HEK293 (cell line): ENCODE results near the gene WDR7.

Source experiments
- CTCF ChIA-PET: fragments of 350-600 bp; formaldehyde crosslinking; extraction: SDS; loops from one replicate; lab custom pipeline; 2021; ENCODE audit warnings: antibody characterized with exemption; lab: Yijun Ruan, JAX
- POLR2A ChIA-PET: fragments of 300-600 bp; formaldehyde crosslinking; extraction: SDS; loops from one replicate; lab custom pipeline; 2020; ENCODE audit warnings: antibody characterized with exemption, inconsistent platforms; lab: Yijun Ruan, JAX
- H3K27ac ChIP-seq: fragments of 200-500 bp; sonication (Bioruptor generic); 2 replicates; pipeline ENCODE4 v1.5.1; 2014; ENCODE audit warnings: low read depth, low read length, control low read depth, inconsistent platforms; ENCODE audit errors: extremely low read depth
- H3K36me3 ChIP-seq, 2 experiments: fragments of 200-500 bp in 1 of 2; sonication (Bioruptor generic) in 1 of 2; 1 replicate in 1 of 2; 2 replicates in 1 of 2; pipeline ENCODE4 v1.5.1; 2014 to 2017; ENCODE audit warnings: inconsistent platforms in 2 of 2, low read length in 2 of 2; ENCODE audit not compliant: control insufficient read depth in 2 of 2, insufficient read depth in 1 of 2
- H3K4me1 ChIP-seq: fragments of 200-500 bp; sonication (Bioruptor generic); 2 replicates; pipeline ENCODE4 v1.5.1; 2014; ENCODE audit warnings: mild to moderate bottlenecking, low read length, inconsistent platforms; ENCODE audit not compliant: control insufficient read depth, insufficient read depth
- H3K4me3 ChIP-seq: 2 replicates; pipeline ENCODE4 v1.5.1; 2011; ENCODE audit warnings: low read depth, mild to moderate bottlenecking, control low read depth, low read length, moderate library complexity
- H3K9me3 ChIP-seq: fragments of 200-500 bp; sonication (Bioruptor generic); 2 replicates; pipeline ENCODE4 v1.5.1; 2014; ENCODE audit warnings: low read depth, low read length, inconsistent platforms; ENCODE audit not compliant: control insufficient read depth, insufficient read depth
- HOXC10 ChIP-seq: sonication (generic); formaldehyde crosslinking; IDR thresholded peaks from 2 replicates; pipeline ENCODE4 v1.8.1; 2023; ENCODE audit warnings: mild to moderate bottlenecking, missing genetic modification reagents
- KLF10 ChIP-seq: fragments of 450-650 bp; IDR thresholded peaks from 2 replicates; pipeline ENCODE4 v1.5.1; 2018; ENCODE audit warnings: missing biosample characterization, mild to moderate bottlenecking, missing genetic modification characterization
- PRDM2 ChIP-seq: fragments of 450-650 bp; formaldehyde crosslinking; IDR thresholded peaks from 2 replicates; pipeline ENCODE4 v1.5.1; 2016; ENCODE audit warnings: missing biosample characterization, missing genetic modification characterization, borderline replicate concordance
- SCRT1 ChIP-seq: fragments of 450-650 bp; formaldehyde crosslinking; IDR thresholded peaks from 2 replicates; pipeline ENCODE4 v1.5.1; 2016; ENCODE audit warnings: missing biosample characterization, missing genetic modification characterization, borderline replicate concordance
- SP3 ChIP-seq: fragments of 450-650 bp; formaldehyde crosslinking; IDR thresholded peaks from 2 replicates; pipeline ENCODE4 v1.5.1; 2016; ENCODE audit warnings: missing biosample characterization, missing genetic modification characterization
- ZNF114 ChIP-seq: fragments of 450-650 bp; formaldehyde crosslinking; IDR thresholded peaks from 2 replicates; pipeline ENCODE4 v1.5.0; 2017; ENCODE audit warnings: missing biosample characterization, missing genetic modification characterization
- ZNF155 ChIP-seq: fragments of 450-650 bp; formaldehyde crosslinking; IDR thresholded peaks from 2 replicates; pipeline ENCODE4 v1.5.1; 2016; ENCODE audit warnings: missing biosample characterization, missing genetic modification characterization
- ZNF16 ChIP-seq: fragments of 450-650 bp; formaldehyde crosslinking; IDR thresholded peaks from 2 replicates; pipeline ENCODE4 v1.5.1; 2016; ENCODE audit warnings: low read depth, missing biosample characterization, missing genetic modification characterization
- ZNF169 ChIP-seq: fragments of 450-650 bp; formaldehyde crosslinking; IDR thresholded peaks from 2 replicates; pipeline ENCODE4 v1.5.1; 2016; ENCODE audit warnings: missing biosample characterization, missing genetic modification characterization
- ZNF23 ChIP-seq: fragments of 450-650 bp; formaldehyde crosslinking; IDR thresholded peaks from 2 replicates; pipeline ENCODE4 v1.5.1; 2016; ENCODE audit warnings: missing biosample characterization, missing genetic modification characterization, borderline replicate concordance
- ZNF280D ChIP-seq: fragments of 450-650 bp; formaldehyde crosslinking; IDR thresholded peaks from 2 replicates; pipeline ENCODE4 v1.5.1; 2016; ENCODE audit warnings: missing biosample characterization, missing genetic modification characterization
- ZNF292 ChIP-seq: fragments of 450-650 bp; formaldehyde crosslinking; IDR thresholded peaks from 2 replicates; pipeline ENCODE4 v1.5.1; 2016; ENCODE audit warnings: low read depth, missing biosample characterization, missing genetic modification characterization, borderline replicate concordance
- ZNF37A ChIP-seq: fragments of 450-650 bp; IDR thresholded peaks from 2 replicates; pipeline ENCODE4 v1.5.1; 2018; ENCODE audit warnings: missing biosample characterization, missing genetic modification characterization
- ZNF394 ChIP-seq: fragments of 450-650 bp; formaldehyde crosslinking; IDR thresholded peaks from 2 replicates; pipeline ENCODE4 v1.5.1; 2016; ENCODE audit warnings: missing biosample characterization, missing genetic modification characterization, mild to moderate bottlenecking, moderate library complexity, borderline replicate concordance
- ZNF555 ChIP-seq: fragments of 450-650 bp; formaldehyde crosslinking; conservative IDR thresholded peaks from 2 replicates; pipeline ENCODE4 v1.5.1; 2017; ENCODE audit warnings: missing biosample characterization, mild to moderate bottlenecking, missing genetic modification characterization, inconsistent platforms
- ZNF664 ChIP-seq: fragments of 450-650 bp; formaldehyde crosslinking; IDR thresholded peaks from 2 replicates; pipeline ENCODE4 v1.5.1; 2016; ENCODE audit warnings: missing biosample characterization, missing genetic modification characterization
- ZNF677 ChIP-seq: fragments of 450-650 bp; IDR thresholded peaks from 2 replicates; pipeline ENCODE4 v1.5.0; 2018; ENCODE audit warnings: missing biosample characterization, mild to moderate bottlenecking, missing genetic modification characterization, moderate library complexity
- ZNF707 ChIP-seq: fragments of 450-650 bp; formaldehyde crosslinking; IDR thresholded peaks from 2 replicates; pipeline ENCODE4 v1.5.1; 2016; ENCODE audit warnings: missing biosample characterization, missing genetic modification characterization
- ZNF837 ChIP-seq: fragments of 450-650 bp; formaldehyde crosslinking; IDR thresholded peaks from 2 replicates; pipeline ENCODE4 v1.5.1; 2016; ENCODE audit warnings: missing biosample characterization, missing genetic modification characterization
- TF ChIP-seq, protein P1 (sequence below): fragments of 450-650 bp; formaldehyde crosslinking; IDR thresholded peaks from 2 replicates; pipeline ENCODE4 v1.5.0; 2017; ENCODE audit warnings: missing biosample characterization, missing genetic modification characterization, borderline replicate concordance
- TF ChIP-seq, protein P2 (sequence below): fragments of 450-650 bp; formaldehyde crosslinking; IDR thresholded peaks from 2 replicates; pipeline ENCODE4 v1.5.1; 2016; ENCODE audit warnings: missing biosample characterization, missing genetic modification characterization

The WDR7 gene

DNA sequence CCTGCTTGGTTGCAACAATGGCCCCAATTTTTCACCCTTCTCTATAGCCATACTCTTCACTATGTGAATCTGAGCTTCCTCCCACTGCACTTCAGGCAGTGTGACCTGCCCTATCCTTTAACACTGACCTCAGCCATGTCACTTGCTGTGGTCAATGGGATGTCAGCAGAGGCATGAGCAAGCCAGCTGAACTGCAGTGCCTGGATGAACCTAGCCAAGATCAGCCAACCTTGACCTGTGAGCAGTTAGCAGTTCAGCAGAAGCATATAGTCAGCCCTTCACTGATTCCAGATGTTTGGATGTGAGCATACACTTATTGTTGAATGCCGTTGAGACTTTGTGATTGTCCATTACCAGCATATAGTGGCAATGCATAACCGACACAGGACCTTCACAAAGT lies 432.3 kb downstream of the WDR7 start:
- Histone ChIP-seq H3K9me3 (no peaks in the 10 kb centered on the region), H3K4me1 (no peaks in the 10 kb centered on the region), H3K27ac (no peak overlapping the region), H3K36me3 (no peaks in the 10 kb centered on the region), H3K4me3 (no peak overlapping the region)
- ChIA-PET CTCF (no interaction called here), POLR2A (no interaction called here)
- no peak for TF ChIP-seq ZNF169 (tag by site-specific recombination)
- peak; percentile 84 for TF ChIP-seq ZNF677 (tag by site-specific recombination)

DNA sequence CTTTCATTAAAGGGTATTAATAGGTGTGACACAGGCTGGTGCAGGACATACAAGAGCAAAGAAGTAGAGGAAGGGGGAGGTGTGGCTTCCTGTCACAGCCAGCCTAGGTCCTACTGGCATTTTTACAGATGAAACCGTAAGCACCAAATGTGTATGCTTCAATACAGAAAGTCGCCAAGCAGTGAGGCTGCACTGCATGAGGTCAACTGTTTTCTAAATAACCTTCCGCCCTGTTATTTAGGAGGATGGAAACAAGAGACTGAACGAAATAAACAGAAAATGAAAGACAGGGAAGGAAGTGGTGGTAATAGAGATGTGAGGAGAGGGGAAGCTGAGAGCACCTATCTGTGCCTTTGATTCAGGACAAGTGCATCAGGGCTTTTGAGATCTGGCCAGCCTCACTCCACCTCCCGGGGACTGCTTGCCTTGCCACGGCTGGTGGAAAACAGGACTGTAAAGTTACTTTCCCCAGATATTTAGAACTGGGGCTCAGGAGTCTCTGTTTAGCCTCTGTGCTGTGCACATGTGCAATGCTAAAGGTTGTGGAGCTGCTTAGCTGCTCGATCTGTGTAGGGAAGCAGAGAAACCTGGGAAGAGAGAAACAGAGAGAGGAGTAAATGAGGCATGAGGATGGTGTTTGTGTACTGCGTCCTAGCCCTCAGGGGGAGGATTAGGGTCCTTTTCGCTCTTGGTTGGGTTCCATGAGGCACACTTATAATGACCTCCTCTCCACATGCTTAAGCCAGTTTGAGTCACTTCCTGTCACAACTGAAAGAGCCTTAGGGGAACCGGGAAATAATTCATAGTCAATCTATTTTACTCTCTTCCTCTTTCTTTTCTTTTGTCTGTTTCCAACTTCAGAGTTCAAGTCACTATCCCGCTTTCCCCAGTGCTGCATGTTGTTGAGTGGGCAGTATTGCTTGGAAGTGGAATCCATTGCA lies 433.4 kb downstream of the WDR7 start:
- H3K4me1 ChIP-seq, result no peaks in the 10 kb centered on the region

GRCh38 chr18:57085371-57085770 lies 434.2 kb downstream of the WDR7 start:
- ChIA-PET POLR2A (no interaction called here), CTCF (interaction anchor here (0.7 kb wide), 1 partner anchor 126 kb away, joined by 3 read pairs; no protein-coding TSS in a partner anchor)
- no peaks in the 10 kb centered on the region for H3K9me3 ChIP-seq
- H3K27ac ChIP-seq, result no peak overlapping the region
- no peaks in the 10 kb centered on the region for H3K4me1 ChIP-seq
- no peak overlapping the region for H3K4me3 ChIP-seq
- no peaks in the 10 kb centered on the region for H3K36me3 ChIP-seq
- TF ChIP-seq SP3 (tag by site-specific recombination) (no peak), ZNF292 (tag by site-specific recombination) (no peak), ZNF23 (tag by site-specific recombination) (no peak), ZNF280D (tag by site-specific recombination) (no peak), ZNF837 (tag by site-specific recombination) (no peak), HOXC10 (CRISPR knock-in tag) (no peak), PRDM2 (tag by site-specific recombination) (no peak)
- TF ChIP-seq, protein P1, sequence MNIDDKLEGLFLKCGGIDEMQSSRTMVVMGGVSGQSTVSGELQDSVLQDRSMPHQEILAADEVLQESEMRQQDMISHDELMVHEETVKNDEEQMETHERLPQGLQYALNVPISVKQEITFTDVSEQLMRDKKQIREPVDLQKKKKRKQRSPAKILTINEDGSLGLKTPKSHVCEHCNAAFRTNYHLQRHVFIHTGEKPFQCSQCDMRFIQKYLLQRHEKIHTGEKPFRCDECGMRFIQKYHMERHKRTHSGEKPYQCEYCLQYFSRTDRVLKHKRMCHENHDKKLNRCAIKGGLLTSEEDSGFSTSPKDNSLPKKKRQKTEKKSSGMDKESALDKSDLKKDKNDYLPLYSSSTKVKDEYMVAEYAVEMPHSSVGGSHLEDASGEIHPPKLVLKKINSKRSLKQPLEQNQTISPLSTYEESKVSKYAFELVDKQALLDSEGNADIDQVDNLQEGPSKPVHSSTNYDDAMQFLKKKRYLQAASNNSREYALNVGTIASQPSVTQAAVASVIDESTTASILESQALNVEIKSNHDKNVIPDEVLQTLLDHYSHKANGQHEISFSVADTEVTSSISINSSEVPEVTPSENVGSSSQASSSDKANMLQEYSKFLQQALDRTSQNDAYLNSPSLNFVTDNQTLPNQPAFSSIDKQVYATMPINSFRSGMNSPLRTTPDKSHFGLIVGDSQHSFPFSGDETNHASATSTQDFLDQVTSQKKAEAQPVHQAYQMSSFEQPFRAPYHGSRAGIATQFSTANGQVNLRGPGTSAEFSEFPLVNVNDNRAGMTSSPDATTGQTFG (tag by site-specific recombination), result no peak

More for the DNA sequence above, 433.4 kb downstream of the WDR7 start:
- TF ChIP-seq, protein P2, sequence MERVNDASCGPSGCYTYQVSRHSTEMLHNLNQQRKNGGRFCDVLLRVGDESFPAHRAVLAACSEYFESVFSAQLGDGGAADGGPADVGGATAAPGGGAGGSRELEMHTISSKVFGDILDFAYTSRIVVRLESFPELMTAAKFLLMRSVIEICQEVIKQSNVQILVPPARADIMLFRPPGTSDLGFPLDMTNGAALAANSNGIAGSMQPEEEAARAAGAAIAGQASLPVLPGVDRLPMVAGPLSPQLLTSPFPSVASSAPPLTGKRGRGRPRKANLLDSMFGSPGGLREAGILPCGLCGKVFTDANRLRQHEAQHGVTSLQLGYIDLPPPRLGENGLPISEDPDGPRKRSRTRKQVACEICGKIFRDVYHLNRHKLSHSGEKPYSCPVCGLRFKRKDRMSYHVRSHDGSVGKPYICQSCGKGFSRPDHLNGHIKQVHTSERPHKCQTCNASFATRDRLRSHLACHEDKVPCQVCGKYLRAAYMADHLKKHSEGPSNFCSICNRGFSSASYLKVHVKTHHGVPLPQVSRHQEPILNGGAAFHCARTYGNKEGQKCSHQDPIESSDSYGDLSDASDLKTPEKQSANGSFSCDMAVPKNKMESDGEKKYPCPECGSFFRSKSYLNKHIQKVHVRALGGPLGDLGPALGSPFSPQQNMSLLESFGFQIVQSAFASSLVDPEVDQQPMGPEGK (tag by site-specific recombination), result no peak
- no peak for TF ChIP-seq KLF10 (tag by site-specific recombination)
- no peak for TF ChIP-seq ZNF664 (tag by site-specific recombination)
- no peak for TF ChIP-seq ZNF555 (tag by site-specific recombination)
- TF ChIP-seq SCRT1, result no peak
- TF ChIP-seq ZNF394 (tag by site-specific recombination), result no peak
- TF ChIP-seq ZNF16 (tag by site-specific recombination), result no peak
- no peak for TF ChIP-seq ZNF707 (tag by site-specific recombination)
- TF ChIP-seq ZNF37A (tag by site-specific recombination), result no peak
- TF ChIP-seq ZNF155 (tag by site-specific recombination), result no peak
- TF ChIP-seq ZNF114 (tag by site-specific recombination), result no peak
- Histone ChIP-seq H3K4me3 (no peak overlapping the region), H3K27ac (no peak overlapping the region), H3K36me3 (no peaks in the 10 kb centered on the region), H3K9me3 (no peaks in the 10 kb centered on the region)
- ChIA-PET POLR2A (no interaction called here), CTCF (no interaction called here)
